ENCODE data around the gene CSNK1D.

The CSNK1D gene

GRCh38 chr17:82226809-82227628 lies 46.5 kb downstream of the CSNK1D start:
- no peak for DNase-seq

- DNase-seq: no peak
Measured at GRCh38 chr17:82226146-82226808, 47.2 kb downstream of the CSNK1D start.

GRCh38 chr17:82225368-82226029 lies 48.0 kb downstream of the CSNK1D start:
- DNase-seq: no peak

GRCh38 chr17:82224666-82225065 lies 48.8 kb downstream of the CSNK1D start:
- DNase-seq: no peak

GRCh38 chr17:82223517-82223916 lies 50.0 kb downstream of the CSNK1D start:
- DNase-seq: no peak

- DNase-seq: no peak
Measured at GRCh38 chr17:82222816-82223215, 50.7 kb downstream of the CSNK1D start.

GRCh38 chr17:82221341-82221902 lies 52.1 kb downstream of the CSNK1D start:
- DNase-seq: no peak

- no peak for DNase-seq
Measured at GRCh38 chr17:82219753-82220709, 53.5 kb downstream of the CSNK1D start.

GRCh38 chr17:82219083-82219482 lies 54.4 kb downstream of the CSNK1D start:
- no peak for DNase-seq

GRCh38 chr17:82218349-82219075 lies 55.0 kb downstream of the CSNK1D start:
- no peak for DNase-seq

- no peak for DNase-seq
Measured at GRCh38 chr17:82217530-82218204, 55.8 kb downstream of the CSNK1D start.

- no peak for DNase-seq
Measured at GRCh38 chr17:82217120-82217529, 56.4 kb downstream of the CSNK1D start.

GRCh38 chr17:82216301-82217119 lies 57.0 kb downstream of the CSNK1D start:
- DNase-seq: no peak

GRCh38 chr17:82215972-82216300 lies 57.6 kb downstream of the CSNK1D start:
- no peak for DNase-seq

- peak in 1 of 6 experiments; percentile 35 for DNase-seq
Measured at GRCh38 chr17:82215095-82215971, 58.2 kb downstream of the CSNK1D start.

GRCh38 chr17:82214012-82214628 lies 59.4 kb downstream of the CSNK1D start:
- no peak for DNase-seq

GRCh38 chr17:82213251-82214011 lies 60.1 kb downstream of the CSNK1D start:
- DNase-seq: peak in 2 of 6 experiments; percentile 21 to 39

Data from stimulated activated naive CD4-positive, alpha-beta T cell (primary cell).